Stomach (tissue), 4 donors: ENCODE measurements around the gene ULBP2.

Experiments used
- EP300 ChIP-seq: sonication (generic); formaldehyde crosslinking; IDR thresholded peaks from one replicate; pipeline ENCODE4 v1.6.1; 2017; ENCODE audit warnings: antibody characterized with exemption
- POLR2A ChIP-seq, 4 donors: fragments of 450-650 bp; IDR thresholded peaks; one replicate each; pipeline ENCODE4 v1.6.1; 2016; ENCODE audit warnings: antibody characterized with exemption in 4 of 4, control low read depth in 2 of 4, mild to moderate bottlenecking in 1 of 4, moderate library complexity in 1 of 4
- POLR2AphosphoS5 ChIP-seq, 3 donors: sonication (generic); formaldehyde crosslinking; IDR thresholded peaks; one replicate each; pipeline ENCODE4 v1.6.1; 2016; ENCODE audit warnings: antibody characterized with exemption in 3 of 3
- TF ChIP-seq, protein P1 (sequence below), 7 experiments: fragments of 450-650 bp in 4 of 7; fragments of 200-600 bp in 3 of 7; sonication (generic) in 3 of 7; IDR thresholded peaks; one replicate each; pipeline ENCODE4 v1.5.1; 2016 to 2019; ENCODE audit warnings: antibody characterized with exemption in 7 of 7, control low read depth in 2 of 7, mild to moderate bottlenecking in 1 of 7

DNA sequence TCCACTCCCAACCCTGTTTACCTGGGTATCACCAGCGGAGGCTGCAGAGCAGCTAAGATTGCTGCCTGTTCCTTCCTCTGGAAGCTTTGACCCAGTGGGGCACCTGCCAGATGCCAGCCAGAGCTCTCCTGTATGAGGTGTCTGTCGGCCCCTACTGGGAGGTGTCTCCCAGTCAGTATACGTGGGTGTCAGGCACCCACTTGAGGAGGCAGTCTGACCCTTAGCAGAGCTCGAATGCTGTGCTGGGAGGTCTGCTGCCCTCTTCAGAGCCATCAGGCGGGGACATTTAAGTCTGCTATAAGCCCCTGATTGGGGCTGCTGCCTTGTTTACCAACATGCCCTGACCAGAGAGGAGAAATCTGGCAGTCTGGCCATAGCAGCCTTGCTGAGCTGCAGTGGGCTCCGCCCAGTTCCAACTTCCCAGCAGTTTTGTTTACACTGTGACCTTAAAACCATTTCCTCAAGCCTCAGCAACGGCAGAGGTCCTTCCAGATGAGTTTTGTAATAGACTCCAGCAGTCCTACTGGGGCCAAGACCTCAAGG lies 46.7 kb upstream of the ULBP2 start:
- no peak for TF ChIP-seq POLR2A (IDR thresholded peaks at IDR 0.05)
- TF ChIP-seq, protein P1, sequence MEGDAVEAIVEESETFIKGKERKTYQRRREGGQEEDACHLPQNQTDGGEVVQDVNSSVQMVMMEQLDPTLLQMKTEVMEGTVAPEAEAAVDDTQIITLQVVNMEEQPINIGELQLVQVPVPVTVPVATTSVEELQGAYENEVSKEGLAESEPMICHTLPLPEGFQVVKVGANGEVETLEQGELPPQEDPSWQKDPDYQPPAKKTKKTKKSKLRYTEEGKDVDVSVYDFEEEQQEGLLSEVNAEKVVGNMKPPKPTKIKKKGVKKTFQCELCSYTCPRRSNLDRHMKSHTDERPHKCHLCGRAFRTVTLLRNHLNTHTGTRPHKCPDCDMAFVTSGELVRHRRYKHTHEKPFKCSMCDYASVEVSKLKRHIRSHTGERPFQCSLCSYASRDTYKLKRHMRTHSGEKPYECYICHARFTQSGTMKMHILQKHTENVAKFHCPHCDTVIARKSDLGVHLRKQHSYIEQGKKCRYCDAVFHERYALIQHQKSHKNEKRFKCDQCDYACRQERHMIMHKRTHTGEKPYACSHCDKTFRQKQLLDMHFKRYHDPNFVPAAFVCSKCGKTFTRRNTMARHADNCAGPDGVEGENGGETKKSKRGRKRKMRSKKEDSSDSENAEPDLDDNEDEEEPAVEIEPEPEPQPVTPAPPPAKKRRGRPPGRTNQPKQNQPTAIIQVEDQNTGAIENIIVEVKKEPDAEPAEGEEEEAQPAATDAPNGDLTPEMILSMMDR (IDR thresholded peaks at IDR 0.05): no peak
- TF ChIP-seq EP300: no peak
- peak in 2 of 3 donors; percentile 24 to 77 for TF ChIP-seq POLR2AphosphoS5 (IDR thresholded peaks at IDR 0.05)
